Smooth muscle cell (in vitro differentiated cells): ENCODE data around the gene SCYGR1. TPM values are rescaled to one million over a fixed set of nuclear protein-coding genes. Genes with fewer than 3 reads are reported as not detected.

Experiments
- DNase-seq: peaks from one replicate; lab custom pipeline; 2025; ENCODE audit not compliant: unreplicated experiment; lab: John Stamatoyannopoulos, UW
- H2AFZ ChIP-seq: fragments of 200-600 bp; sonication (generic); 2 replicates; pipeline ENCODE4 v1.6.0; 2016; ENCODE audit warnings: antibody characterized with exemption, low read depth, mild to moderate bottlenecking
- H3F3A ChIP-seq: fragments of 200-600 bp; sonication (generic); 2 replicates; pipeline ENCODE4 v1.6.0; 2017; ENCODE audit warnings: antibody characterized with exemption, low read depth
- H3K27ac ChIP-seq: fragments of 200-600 bp; sonication (generic); 2 replicates; pipeline ENCODE4 v1.5.1; 2016; ENCODE audit warnings: low read depth, mild to moderate bottlenecking
- H3K27me3 ChIP-seq: fragments of 200-600 bp; sonication (generic); 2 replicates; pipeline ENCODE4 v1.6.1; 2016; ENCODE audit warnings: low read depth, mild to moderate bottlenecking
- H3K36me3 ChIP-seq: fragments of 200-600 bp; sonication (generic); 2 replicates; pipeline ENCODE4 v1.5.1; 2016; ENCODE audit warnings: low read depth
- H3K4me1 ChIP-seq: fragments of 200-600 bp; sonication (generic); 2 replicates; pipeline ENCODE4 v1.5.1; 2016; ENCODE audit warnings: low read depth
- H3K4me2 ChIP-seq: fragments of 200-600 bp; sonication (generic); 2 replicates; pipeline ENCODE4 v1.6.0; 2016; ENCODE audit warnings: mild to moderate bottlenecking
- H3K4me3 ChIP-seq: fragments of 200-600 bp; sonication (generic); 2 replicates; pipeline ENCODE4 v1.5.1; 2016; ENCODE audit warnings: mild to moderate bottlenecking
- H3K79me2 ChIP-seq: fragments of 200-600 bp; sonication (generic); 2 replicates; pipeline ENCODE4 v1.6.0; 2016; ENCODE audit warnings: low read depth, mild to moderate bottlenecking
- H3K9ac ChIP-seq: fragments of 200-600 bp; sonication (generic); 2 replicates; pipeline ENCODE4 v1.6.0; 2016; ENCODE audit warnings: low read depth
- H3K9me3 ChIP-seq: fragments of 200-600 bp; sonication (generic); replicated peaks from 2 replicates; pipeline ENCODE4 v1.5.1; 2016; ENCODE audit warnings: low read depth
- H4K20me1 ChIP-seq: fragments of 200-600 bp; sonication (generic); 2 replicates; pipeline ENCODE4 v1.6.0; 2016; ENCODE audit warnings: low read depth
- WGBS: methylation state at CpG from one replicate; pipeline ENCODE4 v1.1.7; 2016; ENCODE audit warnings: low lambda C conversion rate; 5-methylcytosine and 5-hydroxymethylcytosine counted together
- polyA plus RNA-seq: library from polyadenylated mRNA; unstranded; fragments of >200 nt; fragmentation: Nextera tagmentation; extraction: Ambion mirVana; gene quantifications from 2 replicates; pipeline ENCODE4 v1.2.1, GENCODE V29; 2016
- total RNA-seq: library from RNA; depleted of rRNA; stranded (reverse); fragments of >200 nt; gene quantifications from 2 replicates; pipeline ENCODE4 v1.2.3, GENCODE V29; 2014
- TF ChIP-seq, protein P1 (sequence below): fragments of 200-600 bp; sonication (generic); IDR thresholded peaks from 2 replicates; pipeline ENCODE4 v1.5.1; 2017; ENCODE audit warnings: borderline replicate concordance, mild to moderate bottlenecking, antibody characterized with exemption; ENCODE audit not compliant: insufficient read depth, poor library complexity, severe bottlenecking

The SCYGR1 gene
- total and polyA plus RNA-seq, 2 experiments from 2014 or later = not detected

DNA sequence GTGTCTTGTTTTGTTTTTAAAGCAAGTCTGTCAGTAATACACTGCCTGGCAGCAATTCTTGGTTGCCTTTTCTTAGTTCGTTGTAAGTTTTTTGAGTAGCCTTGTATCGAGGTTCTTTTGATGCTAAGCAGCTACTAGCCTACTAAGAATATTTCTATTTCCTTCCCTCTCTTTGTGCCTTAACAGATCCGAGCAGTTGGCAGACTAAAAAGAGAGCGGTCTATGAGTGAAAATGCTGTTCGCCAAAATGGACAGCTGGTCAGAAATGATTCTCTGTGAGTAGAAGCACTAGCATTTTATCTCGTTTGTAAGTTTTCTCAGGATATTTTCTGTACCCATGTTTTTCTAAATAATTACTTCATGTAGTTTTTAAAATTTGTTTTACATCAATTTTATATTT, 47.6 kb downstream of the SCYGR1 start:
- Histone ChIP-seq H3K27ac (no peak overlapping the region), H2AFZ (no peak overlapping the region), H3K9ac (no peak overlapping the region), H3K4me3 (no peak overlapping the region), H3K36me3 (peaks cover 7% of the 10 kb centered on the region), H3K4me2 (no peak overlapping the region), H3K27me3 (no peaks in the 10 kb centered on the region), H4K20me1 (no peaks in the 10 kb centered on the region), H3K4me1 (no peaks in the 10 kb centered on the region), H3F3A (no peaks in the 10 kb centered on the region), H3K79me2 (no peaks in the 10 kb centered on the region), H3K9me3 (no peaks in the 10 kb centered on the region)
- no peak for DNase-seq
- WGBS = 81% methylated on average over 6 of the region's 6 CpGs
- TF ChIP-seq, protein P1, sequence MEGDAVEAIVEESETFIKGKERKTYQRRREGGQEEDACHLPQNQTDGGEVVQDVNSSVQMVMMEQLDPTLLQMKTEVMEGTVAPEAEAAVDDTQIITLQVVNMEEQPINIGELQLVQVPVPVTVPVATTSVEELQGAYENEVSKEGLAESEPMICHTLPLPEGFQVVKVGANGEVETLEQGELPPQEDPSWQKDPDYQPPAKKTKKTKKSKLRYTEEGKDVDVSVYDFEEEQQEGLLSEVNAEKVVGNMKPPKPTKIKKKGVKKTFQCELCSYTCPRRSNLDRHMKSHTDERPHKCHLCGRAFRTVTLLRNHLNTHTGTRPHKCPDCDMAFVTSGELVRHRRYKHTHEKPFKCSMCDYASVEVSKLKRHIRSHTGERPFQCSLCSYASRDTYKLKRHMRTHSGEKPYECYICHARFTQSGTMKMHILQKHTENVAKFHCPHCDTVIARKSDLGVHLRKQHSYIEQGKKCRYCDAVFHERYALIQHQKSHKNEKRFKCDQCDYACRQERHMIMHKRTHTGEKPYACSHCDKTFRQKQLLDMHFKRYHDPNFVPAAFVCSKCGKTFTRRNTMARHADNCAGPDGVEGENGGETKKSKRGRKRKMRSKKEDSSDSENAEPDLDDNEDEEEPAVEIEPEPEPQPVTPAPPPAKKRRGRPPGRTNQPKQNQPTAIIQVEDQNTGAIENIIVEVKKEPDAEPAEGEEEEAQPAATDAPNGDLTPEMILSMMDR = no peak

DNA sequence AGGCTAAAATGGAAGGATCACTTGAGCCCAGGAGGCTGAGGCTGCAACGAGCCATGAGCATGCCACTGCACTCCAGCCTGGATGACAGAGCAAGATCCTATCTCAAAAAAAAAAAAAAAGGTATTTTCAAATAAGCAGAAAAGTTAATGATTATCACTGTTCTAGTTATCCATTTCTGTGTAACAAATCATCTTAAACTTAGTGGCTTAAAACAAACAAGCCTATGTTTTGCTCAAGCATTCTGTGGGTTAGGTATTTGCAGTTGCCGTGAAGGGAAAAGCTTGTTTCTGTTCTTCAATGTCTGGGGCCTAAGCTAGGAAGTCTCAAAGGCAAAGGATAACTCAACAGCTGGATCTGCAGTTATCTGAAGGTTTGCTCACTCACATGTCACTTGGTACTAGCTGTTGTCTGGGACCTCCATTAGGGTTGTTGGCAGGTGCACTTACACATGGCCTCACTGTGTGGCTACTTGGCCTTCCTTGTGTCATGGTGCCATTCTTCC, 48.6 kb downstream of the SCYGR1 start:
- Histone ChIP-seq H3K9me3 (no peaks in the 10 kb centered on the region), H3K9ac (no peak overlapping the region), H3K79me2 (no peaks in the 10 kb centered on the region), H3K27me3 (no peaks in the 10 kb centered on the region), H3F3A (no peaks in the 10 kb centered on the region), H3K4me2 (no peak overlapping the region), H3K27ac (no peak overlapping the region), H4K20me1 (peaks cover under 1% of the 10 kb centered on the region), H3K4me1 (no peaks in the 10 kb centered on the region), H2AFZ (no peak overlapping the region), H3K4me3 (no peak overlapping the region), H3K36me3 (peaks cover 8% of the 10 kb centered on the region)
- WGBS = 90% methylated on average over 2 of the region's 2 CpGs
- no peak for DNase-seq
- TF ChIP-seq, protein P1 = no peak

Other genes starting within 250 kb of the SCYGR1 start
- under 0.01 and 0.04 TPM in 2 replicates for gene COL4A4, start 223.7 kb downstream of the SCYGR1 start, total RNA-seq
- gene COL4A4, start 223.7 kb downstream of the SCYGR1 start, polyA plus RNA-seq = 0.05 and 0.15 TPM in 2 replicates
- not detected in 2 replicates for gene COL4A3, start 223.3 kb downstream of the SCYGR1 start, total RNA-seq
- gene COL4A3, start 223.3 kb downstream of the SCYGR1 start, polyA plus RNA-seq = not detected in 2 replicates
- 119 and 121 TPM in 2 replicates for gene MFF, start 62.7 kb downstream of the SCYGR1 start, total RNA-seq
- gene MFF, start 62.7 kb downstream of the SCYGR1 start, polyA plus RNA-seq = 94.6 and 106 TPM in 2 replicates
- gene TM4SF20, start 8.6 kb downstream of the SCYGR1 start, total RNA-seq = not detected in 2 replicates
- not detected in 2 replicates for gene TM4SF20, start 8.6 kb downstream of the SCYGR1 start, polyA plus RNA-seq
- gene AGFG1, start 84.2 kb upstream of the SCYGR1 start, total RNA-seq = 127 and 143 TPM in 2 replicates
- gene AGFG1, start 84.2 kb upstream of the SCYGR1 start, polyA plus RNA-seq = 60.5 and 61.1 TPM in 2 replicates
- not detected in 2 replicates for gene SCYGR2, start 210.9 kb upstream of the SCYGR1 start, total RNA-seq
- not detected in 2 replicates for gene SCYGR2, start 210.9 kb upstream of the SCYGR1 start, polyA plus RNA-seq
- not detected in 2 replicates for gene SCYGR3, start 226.9 kb upstream of the SCYGR1 start, total RNA-seq
- not detected in 2 replicates for gene SCYGR3, start 226.9 kb upstream of the SCYGR1 start, polyA plus RNA-seq
- not detected in 2 replicates for gene SCYGR4, start 229.5 kb upstream of the SCYGR1 start, total RNA-seq
- gene SCYGR4, start 229.5 kb upstream of the SCYGR1 start, polyA plus RNA-seq = 0.34 TPM in 1 of 2 replicates, not detected in the other